ENCODE results near the gene DCST1. TPM values are rescaled to one million over a fixed set of nuclear protein-coding genes. Genes with fewer than 3 reads are reported as not detected.

DCST1 gene
- total and polyA plus RNA-seq, 9 donors: 0.10 to 0.30 (median 0.16) TPM; not detected in 1

- DNase-seq: no peak
- Histone ChIP-seq H3K27me3 (ENCODE audit: control insufficient read depth, insufficient read depth, low read length) (peaks cover 20% of the 10 kb centered on the region), H3K9me3 (replicated peaks; ENCODE audit: control insufficient read depth, low read depth, low read length) (no peaks in the 10 kb centered on the region), H3K27ac (ENCODE audit: low read length) (no peak overlapping the region), H3K4me1 (ENCODE audit: control insufficient read depth, insufficient read depth, low read length) (peaks cover 48% of the 10 kb centered on the region), H3K4me3 (ENCODE audit: low read length) (no peak overlapping the region), H3K36me3 (ENCODE audit: control insufficient read depth, insufficient read depth, low read length) (peaks cover 4% of the 10 kb centered on the region)
- WGBS (ENCODE audit: insufficient coverage): 72% methylated on average over 6 of the region's 8 CpGs
These were observed 33.2 kb downstream of the DCST1 start for GRCh38 chr1:155066777-155067176.

- 100% methylated on average over 1 of the region's 3 CpGs for WGBS (ENCODE audit: insufficient coverage)
- H3K36me3 ChIP-seq (ENCODE audit: control insufficient read depth, insufficient read depth, low read length): peaks cover 4% of the 10 kb centered on the region
- peaks cover 34% of the 10 kb centered on the region for H3K4me1 ChIP-seq (ENCODE audit: control insufficient read depth, insufficient read depth, low read length)
- H3K4me3 ChIP-seq (ENCODE audit: low read length): no peak overlapping the region
- DNase-seq: no peak
- peaks cover 21% of the 10 kb centered on the region for H3K27me3 ChIP-seq (ENCODE audit: control insufficient read depth, insufficient read depth, low read length)
- H3K27ac ChIP-seq (ENCODE audit: low read length): no peak overlapping the region
- H3K9me3 ChIP-seq (replicated peaks; ENCODE audit: control insufficient read depth, low read depth, low read length): no peaks in the 10 kb centered on the region
These were observed 35.0 kb downstream of the DCST1 start for GRCh38 chr1:155068599-155068998.

- Histone ChIP-seq H3K36me3 (ENCODE audit: control insufficient read depth, insufficient read depth, low read length) (peaks cover 4% of the 10 kb centered on the region), H3K27me3 (ENCODE audit: control insufficient read depth, insufficient read depth, low read length) (peaks cover 26% of the 10 kb centered on the region), H3K4me3 (ENCODE audit: low read length) (no peak overlapping the region), H3K27ac (ENCODE audit: low read length) (peak overlapping the region; percentile 51), H3K9me3 (replicated peaks; ENCODE audit: control insufficient read depth, low read depth, low read length) (no peaks in the 10 kb centered on the region), H3K4me1 (ENCODE audit: control insufficient read depth, insufficient read depth, low read length) (peaks cover 29% of the 10 kb centered on the region)
- WGBS (ENCODE audit: insufficient coverage): no CpG with 5 or more reads among the region's 7 CpGs
- DNase-seq: no peak
These were observed 36.0 kb downstream of the DCST1 start for GRCh38 chr1:155069551-155070157.

- no peak overlapping the region for H3K4me3 ChIP-seq (ENCODE audit: low read length)
- no peak for DNase-seq
These were observed 36.6 kb downstream of the DCST1 start for GRCh38 chr1:155070158-155070621.

GRCh38 chr1:155070721-155071569 lies 37.3 kb downstream of the DCST1 start:
- 2% methylated on average over 46 of the region's 61 CpGs for WGBS (ENCODE audit: insufficient coverage)
- peak overlapping the region; percentile 44 for H3K4me3 ChIP-seq (ENCODE audit: low read length)
- no peaks in the 10 kb centered on the region for H3K9me3 ChIP-seq (replicated peaks; ENCODE audit: control insufficient read depth, low read depth, low read length)
- no peak overlapping the region for H3K27ac ChIP-seq (ENCODE audit: low read length)
- peaks cover 4% of the 10 kb centered on the region for H3K36me3 ChIP-seq (ENCODE audit: control insufficient read depth, insufficient read depth, low read length)
- peaks cover 29% of the 10 kb centered on the region for H3K4me1 ChIP-seq (ENCODE audit: control insufficient read depth, insufficient read depth, low read length)
- DNase-seq: peak; percentile 82
- H3K27me3 ChIP-seq (ENCODE audit: control insufficient read depth, insufficient read depth, low read length): peaks cover 28% of the 10 kb centered on the region

More at GRCh38 chr1:155070158-155070621, 36.6 kb downstream of the DCST1 start:
- H3K9me3 ChIP-seq (replicated peaks; ENCODE audit: control insufficient read depth, low read depth, low read length): no peaks in the 10 kb centered on the region
- H3K27me3 ChIP-seq (ENCODE audit: control insufficient read depth, insufficient read depth, low read length): peaks cover 28% of the 10 kb centered on the region
- H3K4me1 ChIP-seq (ENCODE audit: control insufficient read depth, insufficient read depth, low read length): peaks cover 29% of the 10 kb centered on the region
- peak overlapping the region; percentile 51 for H3K27ac ChIP-seq (ENCODE audit: low read length)
- H3K36me3 ChIP-seq (ENCODE audit: control insufficient read depth, insufficient read depth, low read length): peaks cover 4% of the 10 kb centered on the region
- WGBS (ENCODE audit: insufficient coverage): 15% methylated on average over 10 of the region's 28 CpGs

- Histone ChIP-seq H3K27me3 (ENCODE audit: control insufficient read depth, insufficient read depth, low read length) (peaks cover 28% of the 10 kb centered on the region), H3K4me1 (ENCODE audit: control insufficient read depth, insufficient read depth, low read length) (peaks cover 29% of the 10 kb centered on the region), H3K36me3 (ENCODE audit: control insufficient read depth, insufficient read depth, low read length) (peaks cover 4% of the 10 kb centered on the region), H3K9me3 (replicated peaks; ENCODE audit: control insufficient read depth, low read depth, low read length) (no peaks in the 10 kb centered on the region), H3K4me3 (ENCODE audit: low read length) (no peak overlapping the region), H3K27ac (ENCODE audit: low read length) (no peak overlapping the region)
- 28% methylated on average over 11 of the region's 14 CpGs for WGBS (ENCODE audit: insufficient coverage)
- no peak for DNase-seq
These were observed 38.1 kb downstream of the DCST1 start for GRCh38 chr1:155071701-155072100.

GRCh38 chr1:155072531-155073289 lies 39.1 kb downstream of the DCST1 start:
- no peak overlapping the region for H3K27ac ChIP-seq (ENCODE audit: low read length)
- no peak overlapping the region for H3K4me3 ChIP-seq (ENCODE audit: low read length)
- 45% methylated on average over 4 of the region's 7 CpGs for WGBS (ENCODE audit: insufficient coverage)
- H3K9me3 ChIP-seq (replicated peaks; ENCODE audit: control insufficient read depth, low read depth, low read length): no peaks in the 10 kb centered on the region
- DNase-seq: no peak
- peaks cover 29% of the 10 kb centered on the region for H3K4me1 ChIP-seq (ENCODE audit: control insufficient read depth, insufficient read depth, low read length)
- peaks cover 32% of the 10 kb centered on the region for H3K27me3 ChIP-seq (ENCODE audit: control insufficient read depth, insufficient read depth, low read length)
- H3K36me3 ChIP-seq (ENCODE audit: control insufficient read depth, insufficient read depth, low read length): peaks cover 4% of the 10 kb centered on the region

- Histone ChIP-seq H3K4me1 (ENCODE audit: control insufficient read depth, insufficient read depth, low read length) (peaks cover 35% of the 10 kb centered on the region), H3K27ac (ENCODE audit: low read length) (no peak overlapping the region), H3K9me3 (replicated peaks; ENCODE audit: control insufficient read depth, low read depth, low read length) (no peaks in the 10 kb centered on the region), H3K4me3 (ENCODE audit: low read length) (no peak overlapping the region), H3K27me3 (ENCODE audit: control insufficient read depth, insufficient read depth, low read length) (peaks cover 41% of the 10 kb centered on the region), H3K36me3 (ENCODE audit: control insufficient read depth, insufficient read depth, low read length) (no peaks in the 10 kb centered on the region)
- DNase-seq: no peak
- WGBS (ENCODE audit: insufficient coverage): 100% methylated on average over 2 of the region's 3 CpGs
These were observed 40.0 kb downstream of the DCST1 start for GRCh38 chr1:155073377-155074242.

GRCh38 chr1:155075535-155075934 lies 41.9 kb downstream of the DCST1 start:
- no peaks in the 10 kb centered on the region for H3K9me3 ChIP-seq (replicated peaks; ENCODE audit: control insufficient read depth, low read depth, low read length)
- peaks cover 59% of the 10 kb centered on the region for H3K27me3 ChIP-seq (ENCODE audit: control insufficient read depth, insufficient read depth, low read length)
- H3K27ac ChIP-seq (ENCODE audit: low read length): no peak overlapping the region
- no peak for DNase-seq
- no peak overlapping the region for H3K4me3 ChIP-seq (ENCODE audit: low read length)
- peaks cover 37% of the 10 kb centered on the region for H3K4me1 ChIP-seq (ENCODE audit: control insufficient read depth, insufficient read depth, low read length)
- H3K36me3 ChIP-seq (ENCODE audit: control insufficient read depth, insufficient read depth, low read length): no peaks in the 10 kb centered on the region
- WGBS (ENCODE audit: insufficient coverage): 29% methylated on average over 1 of the region's 5 CpGs

Measured in muscle of leg (tissue), 11 donors.